ENCODE results near the gene CLMP. TPM values are rescaled to one million over a fixed set of nuclear protein-coding genes. Genes with fewer than 3 reads are reported as not detected.

The CLMP gene
- total and polyA plus RNA-seq, 9 of the 15 experiments (the other 6 are each of a cell fraction or from before 2014, with no cell fraction given) = 0.02 to 0.15 (median 0.03) TPM; not detected in 6

DNA sequence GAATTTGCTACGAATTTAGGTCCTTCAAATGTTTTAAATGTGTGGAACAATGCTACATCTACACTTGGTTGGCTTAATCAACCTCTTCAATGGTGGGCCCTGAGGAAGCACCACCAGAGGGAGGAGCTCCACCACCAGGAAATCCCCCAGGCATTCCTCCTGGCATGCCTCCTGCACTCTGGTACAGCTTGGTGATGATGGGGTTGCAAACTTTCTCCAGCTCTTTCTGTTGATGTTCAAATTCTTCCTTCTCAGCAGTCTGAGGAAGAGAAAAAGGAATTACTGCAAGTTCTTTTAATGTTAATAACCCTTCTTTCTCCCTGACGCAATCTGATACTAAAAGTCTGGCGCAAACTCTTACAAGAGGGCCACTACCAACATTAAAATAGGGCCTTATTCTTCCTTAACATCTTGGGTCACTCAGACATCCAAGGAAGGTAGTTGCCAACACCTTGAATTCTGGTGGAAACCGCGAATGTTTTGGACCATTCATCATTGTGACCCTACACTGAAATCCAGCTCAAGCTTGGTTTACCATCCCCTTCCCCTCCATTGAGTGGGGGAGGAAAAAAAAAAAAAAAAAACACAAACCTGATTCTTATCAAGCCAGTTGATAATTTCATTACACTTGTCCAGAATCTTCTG is 137.3 kb downstream of the CLMP start (continued):
- TF ChIP-seq, protein P1, sequence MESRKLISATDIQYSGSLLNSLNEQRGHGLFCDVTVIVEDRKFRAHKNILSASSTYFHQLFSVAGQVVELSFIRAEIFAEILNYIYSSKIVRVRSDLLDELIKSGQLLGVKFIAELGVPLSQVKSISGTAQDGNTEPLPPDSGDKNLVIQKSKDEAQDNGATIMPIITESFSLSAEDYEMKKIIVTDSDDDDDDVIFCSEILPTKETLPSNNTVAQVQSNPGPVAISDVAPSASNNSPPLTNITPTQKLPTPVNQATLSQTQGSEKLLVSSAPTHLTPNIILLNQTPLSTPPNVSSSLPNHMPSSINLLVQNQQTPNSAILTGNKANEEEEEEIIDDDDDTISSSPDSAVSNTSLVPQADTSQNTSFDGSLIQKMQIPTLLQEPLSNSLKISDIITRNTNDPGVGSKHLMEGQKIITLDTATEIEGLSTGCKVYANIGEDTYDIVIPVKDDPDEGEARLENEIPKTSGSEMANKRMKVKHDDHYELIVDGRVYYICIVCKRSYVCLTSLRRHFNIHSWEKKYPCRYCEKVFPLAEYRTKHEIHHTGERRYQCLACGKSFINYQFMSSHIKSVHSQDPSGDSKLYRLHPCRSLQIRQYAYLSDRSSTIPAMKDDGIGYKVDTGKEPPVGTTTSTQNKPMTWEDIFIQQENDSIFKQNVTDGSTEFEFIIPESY (CRISPR knock-in tag; IDR thresholded peaks at IDR 0.05) = no peak
- TF ChIP-seq POLR2G (IDR thresholded peaks at IDR 0.05; ENCODE audit: low read depth, low read length) (no peak), CCAR2 (IDR thresholded peaks at IDR 0.05; ENCODE audit: low read depth, low read length) (no peak), JUNB (CRISPR knock-in tag; conservative IDR thresholded peaks at IDR 0.05) (no peak), ZNF311 (CRISPR knock-in tag; IDR thresholded peaks at IDR 0.05) (no peak), BACH1 (tag; IDR thresholded peaks at IDR 0.05) (no peak)

DNA sequence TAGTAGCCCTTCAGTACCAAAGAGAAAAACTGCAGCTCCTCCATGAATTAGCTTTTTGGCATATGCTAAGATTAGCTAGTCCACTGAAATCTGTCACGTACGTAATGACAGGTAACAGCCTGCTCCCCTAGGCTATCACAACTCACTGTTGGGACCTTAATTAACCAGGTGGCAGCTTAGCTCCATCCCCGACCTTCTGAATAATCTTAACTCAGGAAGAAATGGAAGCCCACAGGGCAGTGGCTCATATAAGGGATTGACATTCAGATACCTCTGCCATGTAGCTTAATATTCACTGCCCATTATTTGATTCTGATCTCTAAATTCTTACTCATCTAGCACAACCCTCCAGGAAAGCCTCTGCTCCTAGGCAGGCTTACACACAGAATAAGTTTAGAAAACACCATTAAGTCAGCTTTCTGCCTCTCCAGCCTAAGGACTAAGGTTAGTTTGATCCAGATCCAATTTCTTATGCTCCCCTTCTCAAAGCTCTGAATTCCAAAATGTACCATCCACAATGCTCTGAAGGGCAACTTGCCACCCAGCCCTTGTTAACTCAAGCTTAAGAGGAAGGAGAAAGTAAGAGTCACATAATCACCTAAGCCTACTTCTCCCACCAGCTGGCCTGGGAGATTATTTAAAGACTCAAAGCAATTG is 138.1 kb downstream of the CLMP start:
- in situ Hi-C loops (cut with MboI) = no loop called here
- FAIRE-seq (no peak), DNase-seq (ENCODE audit: extremely low read depth in 1 of 4, low spot score in 3 of 4) (peak in 1 of 4 experiments; percentile 24), ATAC-seq (no peak)
- Histone ChIP-seq H3K79me2 (ENCODE audit: control insufficient read depth, insufficient read depth, low read length) (peaks cover 51% of the 10 kb centered on the region), H3K27me3 (ENCODE audit: control insufficient read depth in 2 of 2, insufficient read depth in 2 of 2, low read length in 2 of 2) (no peaks in the 10 kb centered on the region), H3K4me2 (ENCODE audit: insufficient read depth, low read length) (no peak overlapping the region), H3K4me1 (replicated peaks in 1 of 2; ENCODE audit: control insufficient read depth in 2 of 2, insufficient read depth in 2 of 2, low read length in 2 of 2) (peaks cover 3 to 11% of the 10 kb centered on the region in 2 experiments; a peak in 3 of 5 replicates), H4K20me1 (replicated peaks; ENCODE audit: control insufficient read depth, insufficient read depth, low read length) (peaks cover 62% of the 10 kb centered on the region), H3K36me3 (ENCODE audit: control insufficient read depth, insufficient read depth, low read length) (peaks cover 65% of the 10 kb centered on the region), H2AFZ (ENCODE audit: low read depth, low read length) (no peak overlapping the region), H3K9me1 (ENCODE audit: control insufficient read depth, insufficient read depth, low read length) (peaks cover 6% of the 10 kb centered on the region), H3K9ac (ENCODE audit: insufficient read depth in 1 of 2, low read depth in 2 of 2, low read length in 2 of 2) (no peak overlapping the region), H3K9me3 (replicated peaks; ENCODE audit: control insufficient read depth, insufficient read depth, low read depth, low read length) (no peaks in the 10 kb centered on the region), H3K27ac (ENCODE audit: extremely low read depth, low read depth, low read length) (peak overlapping the region; percentile 23; the same call in 1 of the 3 replicates), H3K4me3 (no peak overlapping the region)
- ChIA-PET POLR2A (interaction anchor here (0.7 to 2.5 kb wide), 6 partner anchors 8 to 1566 kb away, joined by 3 to 6 read pairs (median 3); partner anchors contain the start of gene TBRG1), CTCF (ENCODE audit: low intra/inter-chr PET ratio) (no interaction called here)
- intact Hi-C loops (cut with micrococcal nuclease) = no loop called here
- WGBS (ENCODE audit: insufficient coverage, low coverage, missing lambda C conversion rate) = 78% methylated on average over 3 of the region's 3 CpGs
- no TSS peak for BruUV-seq (replicated peaks)
- TF ChIP-seq MAFF (IDR thresholded peaks at IDR 0.05; ENCODE audit: low read length) (no peak), TEAD2 (tag; IDR thresholded peaks at IDR 0.05) (no peak), NCOA1 (IDR thresholded peaks at IDR 0.05; ENCODE audit: low read depth) (no peak), COPS2 (conservative IDR thresholded peaks at IDR 0.05) (no peak), CC2D1A (IDR thresholded peaks at IDR 0.05) (no peak), POLR2A (conservative IDR thresholded peaks at IDR 0.05) (peak; percentile 51), HDAC1 (IDR thresholded peaks at IDR 0.05) (no peak)
- TF ChIP-seq, protein P2, sequence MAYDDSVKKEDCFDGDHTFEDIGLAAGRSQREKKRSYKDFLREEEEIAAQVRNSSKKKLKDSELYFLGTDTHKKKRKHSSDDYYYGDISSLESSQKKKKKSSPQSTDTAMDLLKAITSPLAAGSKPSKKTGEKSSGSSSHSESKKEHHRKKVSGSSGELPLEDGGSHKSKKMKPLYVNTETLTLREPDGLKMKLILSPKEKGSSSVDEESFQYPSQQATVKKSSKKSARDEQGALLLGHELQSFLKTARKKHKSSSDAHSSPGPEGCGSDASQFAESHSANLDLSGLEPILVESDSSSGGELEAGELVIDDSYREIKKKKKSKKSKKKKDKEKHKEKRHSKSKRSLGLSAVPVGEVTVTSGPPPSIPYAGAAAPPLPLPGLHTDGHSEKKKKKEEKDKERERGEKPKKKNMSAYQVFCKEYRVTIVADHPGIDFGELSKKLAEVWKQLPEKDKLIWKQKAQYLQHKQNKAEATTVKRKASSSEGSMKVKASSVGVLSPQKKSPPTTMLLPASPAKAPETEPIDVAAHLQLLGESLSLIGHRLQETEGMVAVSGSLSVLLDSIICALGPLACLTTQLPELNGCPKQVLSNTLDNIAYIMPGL (CRISPR knock-in tag; IDR thresholded peaks at IDR 0.05) = peak; percentile 45; the same call in 1 of the 2 replicates

All from K562 (cell line).